ENCODE results near the gene MET. TPM values are rescaled to one million over a fixed set of nuclear protein-coding genes. Genes with fewer than 3 reads are reported as not detected.

The MET gene
- total and polyA plus RNA-seq, 2 donors: 1.4 to 12.0 TPM

DNA sequence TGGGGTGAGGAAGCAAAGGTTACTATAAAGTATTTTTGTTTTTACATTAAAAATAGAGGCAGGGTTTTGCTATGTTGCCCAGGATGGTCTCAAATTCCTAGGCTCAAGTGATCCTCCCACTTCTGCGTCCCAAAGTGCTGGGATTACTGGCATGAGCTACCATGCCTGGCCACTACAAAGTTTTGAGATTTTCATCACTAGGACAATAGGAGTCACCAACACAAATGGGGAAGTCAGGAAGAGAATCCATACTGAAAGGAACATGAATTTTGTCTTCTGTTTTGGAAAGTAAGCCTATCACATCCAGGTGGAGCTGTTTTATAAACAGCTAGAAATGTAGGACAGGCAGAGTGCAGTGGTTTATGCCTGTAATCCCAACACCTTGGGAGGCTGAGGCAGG is 170.4 kb downstream of the MET start:
- H3K4me3 ChIP-seq (ENCODE audit: low read length in 2 of 2): no peak overlapping the region
- no peaks in the 10 kb centered on the region for H3K9me3 ChIP-seq (ENCODE audit: control insufficient read depth in 2 of 2, insufficient read depth in 1 of 2, low read length in 1 of 2)
- H3K27me3 ChIP-seq (ENCODE audit: control insufficient read depth in 2 of 2, insufficient read depth in 1 of 2, low read length in 1 of 2): no peaks in the 10 kb centered on the region
- no peak for DNase-seq (ENCODE audit: low read depth in 6 of 9, low spot score in 9 of 9)
- WGBS: 97% methylated on average over 1 of the region's 1 CpG
- no peak overlapping the region for H3K27ac ChIP-seq (ENCODE audit: low read depth in 1 of 2, low read length in 1 of 2)
- no peaks in the 10 kb centered on the region for H3K36me3 ChIP-seq (ENCODE audit: control insufficient read depth in 2 of 2, insufficient read depth in 2 of 2, low read length in 1 of 2)
- H3K4me1 ChIP-seq (ENCODE audit: control insufficient read depth in 2 of 2, insufficient read depth in 2 of 2, low read length in 2 of 2): no peaks in the 10 kb centered on the region

GRCh38 chr7:116843378-116843777 is 171.4 kb downstream of the MET start:
- no peaks in the 10 kb centered on the region for H3K36me3 ChIP-seq (ENCODE audit: control insufficient read depth in 2 of 2, insufficient read depth in 2 of 2, low read length in 1 of 2)
- H3K27me3 ChIP-seq (ENCODE audit: control insufficient read depth in 2 of 2, insufficient read depth in 1 of 2, low read length in 1 of 2): no peaks in the 10 kb centered on the region
- H3K4me3 ChIP-seq (ENCODE audit: low read length in 2 of 2): no peak overlapping the region
- no peaks in the 10 kb centered on the region for H3K9me3 ChIP-seq (ENCODE audit: control insufficient read depth in 2 of 2, insufficient read depth in 1 of 2, low read length in 1 of 2)
- WGBS: 27% methylated on average over 4 of the region's 4 CpGs
- H3K27ac ChIP-seq (ENCODE audit: low read depth in 1 of 2, low read length in 1 of 2): no peak overlapping the region
- no peaks in the 10 kb centered on the region for H3K4me1 ChIP-seq (ENCODE audit: control insufficient read depth in 2 of 2, insufficient read depth in 2 of 2, low read length in 2 of 2)
- no peak for DNase-seq (ENCODE audit: low read depth in 6 of 9, low spot score in 9 of 9)

Other genes starting within 250 kb of the MET start
- gene CAV2, start 172.5 kb upstream of the MET start, total RNA-seq: 6.0 TPM
- 29.7 TPM for gene CAV2, start 172.5 kb upstream of the MET start, polyA plus RNA-seq
- 26.4 TPM for gene CAV1, start 147.2 kb upstream of the MET start, total RNA-seq
- gene CAV1, start 147.2 kb upstream of the MET start, polyA plus RNA-seq: 50.6 TPM
- 150 TPM for gene CAPZA2, start 190.4 kb downstream of the MET start, total RNA-seq
- 55.9 TPM for gene CAPZA2, start 190.4 kb downstream of the MET start, polyA plus RNA-seq